Measurements from ENCODE around the gene MBNL1.

MBNL1 gene

DNA sequence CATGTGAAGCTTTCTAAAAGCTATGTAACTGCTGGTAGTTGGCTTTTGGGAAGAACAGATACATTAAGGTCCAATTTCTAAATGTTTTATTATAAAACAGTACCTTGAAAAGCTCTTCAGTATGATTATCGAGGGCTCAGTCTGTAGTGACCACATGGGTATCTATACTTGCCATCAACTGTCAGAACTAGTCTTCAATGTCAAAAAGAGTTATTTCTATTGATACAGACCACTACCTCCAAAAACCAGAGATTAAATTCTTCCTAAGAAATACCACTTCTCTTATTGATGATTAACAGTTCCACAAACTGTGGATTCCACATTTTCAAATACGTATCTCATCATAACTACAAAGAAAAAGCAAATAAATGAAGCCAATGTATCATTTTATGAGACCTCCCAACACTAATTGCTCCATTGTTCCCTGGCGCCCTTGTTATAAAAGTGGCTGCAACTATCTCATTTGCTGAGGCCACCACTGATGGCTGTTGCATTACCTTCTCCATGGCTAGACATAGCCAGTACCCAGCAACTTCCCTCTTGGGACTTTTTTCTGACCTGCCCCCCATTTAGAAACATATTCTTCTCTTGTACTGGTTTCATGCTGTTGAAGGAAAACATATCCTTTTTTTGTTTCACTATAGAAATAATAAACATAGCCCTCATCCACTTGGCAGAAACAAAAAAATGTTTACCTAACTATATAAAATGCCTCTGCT, 33.9 kb upstream of the MBNL1 start:
- Histone ChIP-seq H3K4me3 (replicated peaks; ENCODE audit: low read depth, low read length) (no peak overlapping the region), H3K36me3 (ENCODE audit: control insufficient read depth, insufficient read depth, low read length) (no peaks in the 10 kb centered on the region), H3K27me3 (replicated peaks; ENCODE audit: control insufficient read depth, insufficient read depth, low read length) (no peaks in the 10 kb centered on the region)
- TF ChIP-seq, protein P1, sequence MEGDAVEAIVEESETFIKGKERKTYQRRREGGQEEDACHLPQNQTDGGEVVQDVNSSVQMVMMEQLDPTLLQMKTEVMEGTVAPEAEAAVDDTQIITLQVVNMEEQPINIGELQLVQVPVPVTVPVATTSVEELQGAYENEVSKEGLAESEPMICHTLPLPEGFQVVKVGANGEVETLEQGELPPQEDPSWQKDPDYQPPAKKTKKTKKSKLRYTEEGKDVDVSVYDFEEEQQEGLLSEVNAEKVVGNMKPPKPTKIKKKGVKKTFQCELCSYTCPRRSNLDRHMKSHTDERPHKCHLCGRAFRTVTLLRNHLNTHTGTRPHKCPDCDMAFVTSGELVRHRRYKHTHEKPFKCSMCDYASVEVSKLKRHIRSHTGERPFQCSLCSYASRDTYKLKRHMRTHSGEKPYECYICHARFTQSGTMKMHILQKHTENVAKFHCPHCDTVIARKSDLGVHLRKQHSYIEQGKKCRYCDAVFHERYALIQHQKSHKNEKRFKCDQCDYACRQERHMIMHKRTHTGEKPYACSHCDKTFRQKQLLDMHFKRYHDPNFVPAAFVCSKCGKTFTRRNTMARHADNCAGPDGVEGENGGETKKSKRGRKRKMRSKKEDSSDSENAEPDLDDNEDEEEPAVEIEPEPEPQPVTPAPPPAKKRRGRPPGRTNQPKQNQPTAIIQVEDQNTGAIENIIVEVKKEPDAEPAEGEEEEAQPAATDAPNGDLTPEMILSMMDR (IDR thresholded peaks at IDR 0.05; ENCODE audit: insufficient read depth, low read length, poor library complexity, severe bottlenecking): no peak
- no peak for DNase-seq (ENCODE audit: extremely low read depth, insufficient read length)

DNA sequence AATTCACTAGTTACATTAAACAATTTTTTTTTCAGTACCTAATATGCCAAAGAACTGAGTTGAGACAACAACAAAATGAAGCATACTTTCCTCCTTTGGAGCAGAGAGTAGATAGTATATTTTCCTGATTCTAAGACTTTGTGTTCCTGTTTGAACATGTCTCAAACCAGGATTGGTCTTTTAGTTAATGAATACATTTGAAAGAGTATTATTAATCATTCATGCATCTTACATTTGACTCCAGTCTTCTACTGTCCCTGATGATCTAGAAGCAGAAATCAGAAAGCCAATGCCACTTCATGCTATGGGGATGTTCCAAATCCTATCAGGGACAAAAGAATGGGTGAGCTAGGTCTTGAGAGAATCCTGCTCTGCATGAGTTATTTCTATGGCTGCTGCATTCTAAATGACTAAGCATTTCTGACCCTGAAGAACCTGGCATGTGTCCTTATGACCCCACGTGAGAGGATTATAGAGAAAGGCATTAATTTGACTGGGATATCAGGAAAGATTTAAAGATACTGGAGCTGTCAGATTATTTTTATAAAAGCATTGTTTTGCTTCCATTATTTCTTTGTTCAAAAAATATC, 32.9 kb upstream of the MBNL1 start:
- TF ChIP-seq, protein P1 (IDR thresholded peaks at IDR 0.05; ENCODE audit: insufficient read depth, low read length, poor library complexity, severe bottlenecking): no peak
- Histone ChIP-seq H3K4me3 (replicated peaks; ENCODE audit: low read depth, low read length) (no peak overlapping the region), H3K36me3 (ENCODE audit: control insufficient read depth, insufficient read depth, low read length) (no peaks in the 10 kb centered on the region), H3K27me3 (replicated peaks; ENCODE audit: control insufficient read depth, insufficient read depth, low read length) (no peaks in the 10 kb centered on the region)
- no peak for DNase-seq (ENCODE audit: extremely low read depth, insufficient read length)

DNA sequence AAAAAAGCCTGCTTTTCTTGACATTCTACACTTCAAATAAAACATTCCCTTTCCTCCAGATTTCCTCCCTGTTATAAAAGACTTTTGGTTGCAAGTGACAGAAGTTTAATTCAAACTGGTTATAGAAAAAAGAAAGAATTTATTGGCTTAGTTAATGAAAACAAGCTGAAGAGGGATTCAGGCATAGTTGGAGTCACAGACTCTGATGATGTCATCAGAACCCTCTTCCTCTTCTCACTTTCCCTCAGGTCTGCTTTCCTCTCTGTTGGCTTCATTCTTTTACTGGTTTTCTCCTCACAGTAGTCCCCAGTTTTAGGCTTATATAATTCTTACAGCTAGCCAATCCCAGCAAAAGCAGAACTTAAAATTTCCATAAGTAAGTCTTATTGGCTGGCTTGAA, 32.0 kb upstream of the MBNL1 start:
- DNase-seq (ENCODE audit: extremely low read depth, insufficient read length): no peak
- Histone ChIP-seq H3K36me3 (ENCODE audit: control insufficient read depth, insufficient read depth, low read length) (no peaks in the 10 kb centered on the region), H3K27me3 (replicated peaks; ENCODE audit: control insufficient read depth, insufficient read depth, low read length) (no peaks in the 10 kb centered on the region), H3K4me3 (replicated peaks; ENCODE audit: low read depth, low read length) (no peak overlapping the region)
- TF ChIP-seq, protein P1 (IDR thresholded peaks at IDR 0.05; ENCODE audit: insufficient read depth, low read length, poor library complexity, severe bottlenecking): no peak

DNA sequence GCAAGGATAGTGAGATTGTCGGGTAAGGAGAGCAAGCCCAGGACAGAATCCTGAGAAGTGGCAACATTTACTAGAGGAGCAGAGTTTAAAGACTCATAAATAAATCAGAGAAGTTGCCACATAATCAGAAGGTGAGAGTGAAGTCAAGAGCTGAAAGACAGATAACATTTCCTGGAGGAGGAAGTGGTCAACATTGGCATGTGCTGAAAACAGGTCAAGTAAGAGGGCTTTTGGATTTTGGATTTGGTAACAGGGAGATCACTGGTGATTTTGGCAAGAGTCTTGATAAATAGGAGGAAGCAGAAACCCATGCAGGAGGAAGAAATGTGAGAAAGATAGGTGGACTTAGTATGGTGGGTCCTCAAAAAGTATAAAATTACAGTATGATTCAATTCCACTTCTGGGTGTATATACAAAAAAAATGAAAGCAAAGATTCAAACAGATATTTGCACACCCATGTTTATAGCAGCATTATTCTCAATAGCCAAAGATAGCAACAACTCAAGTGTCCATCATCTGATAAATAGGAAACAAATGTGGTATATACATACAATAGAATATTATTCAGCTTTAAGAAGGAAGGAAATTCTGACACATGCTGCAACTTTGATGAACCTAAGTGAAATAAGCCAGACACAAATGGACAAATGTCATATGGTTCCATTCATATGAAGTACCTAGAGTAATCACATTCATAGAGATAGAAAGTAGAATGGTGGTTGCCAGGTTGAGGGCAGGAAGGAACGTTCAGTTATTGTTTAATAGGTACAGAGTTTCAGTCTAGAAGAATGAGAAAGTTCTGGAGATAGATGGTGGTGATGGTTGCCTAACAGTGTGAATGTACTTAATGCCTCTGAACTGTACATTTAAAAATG, 27.3 kb upstream of the MBNL1 start:
- peak; percentile 34 for DNase-seq (ENCODE audit: extremely low read depth, insufficient read length)
- no peaks in the 10 kb centered on the region for H3K27me3 ChIP-seq (replicated peaks; ENCODE audit: control insufficient read depth, insufficient read depth, low read length)
- no peaks in the 10 kb centered on the region for H3K36me3 ChIP-seq (ENCODE audit: control insufficient read depth, insufficient read depth, low read length)
- TF ChIP-seq, protein P1 (IDR thresholded peaks at IDR 0.05; ENCODE audit: insufficient read depth, low read length, poor library complexity, severe bottlenecking): no peak
- no peak overlapping the region for H3K4me3 ChIP-seq (replicated peaks; ENCODE audit: low read depth, low read length)

DNA sequence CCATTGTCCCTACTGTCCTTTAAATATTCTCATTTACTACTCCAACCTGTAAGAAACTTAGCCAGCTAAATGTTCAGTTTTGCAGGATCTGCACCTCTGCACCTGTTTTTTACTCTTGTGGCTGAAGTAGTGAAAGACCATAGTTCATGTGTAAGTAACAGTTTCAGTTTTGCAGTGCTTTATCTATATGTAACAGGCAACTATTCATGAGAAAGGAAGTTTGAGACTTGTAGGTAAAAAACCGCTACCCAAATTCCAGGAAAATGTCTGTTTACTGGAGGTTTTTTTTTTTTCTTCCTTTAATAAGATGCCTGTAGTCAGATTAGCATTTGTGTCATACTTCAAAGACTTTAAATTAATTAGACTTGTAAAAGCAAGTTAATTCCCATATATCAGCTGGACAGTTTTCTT, 25.4 kb upstream of the MBNL1 start:
- Histone ChIP-seq H3K27me3 (replicated peaks; ENCODE audit: control insufficient read depth, insufficient read depth, low read length) (no peaks in the 10 kb centered on the region), H3K4me3 (replicated peaks; ENCODE audit: low read depth, low read length) (peak overlapping the region; percentile 55), H3K36me3 (ENCODE audit: control insufficient read depth, insufficient read depth, low read length) (no peaks in the 10 kb centered on the region)
- TF ChIP-seq, protein P1 (IDR thresholded peaks at IDR 0.05; ENCODE audit: insufficient read depth, low read length, poor library complexity, severe bottlenecking): no peak
- DNase-seq (ENCODE audit: extremely low read depth, insufficient read length): peak; percentile 78
